Fibroblast of lung (primary cell): ENCODE results near the gene SNRPD3. TPM values are rescaled to one million over a fixed set of nuclear protein-coding genes. Genes with fewer than 3 reads are reported as not detected.
"Not testable (repeated sequence)": the region's sequence is repeated elsewhere in the genome, so short reads cannot be mapped to it uniquely, and the experiment has no call there.

Experiments
- DNase-seq, 2 donors: peaks; one replicate each; pipeline versions ENCODE4 v3.0.0 to v3.0.0-alpha.2; 2010; ENCODE audit warnings: low read depth in 2 of 2
- H2AFZ ChIP-seq: 2 replicates; pipeline ENCODE4 v1.5.1; 2012; ENCODE audit warnings: low read length, control low read depth, inconsistent platforms
- H3K27ac ChIP-seq: 2 replicates; pipeline ENCODE4 v1.5.1; 2011; ENCODE audit warnings: low read length, control low read depth; ENCODE audit not compliant: insufficient read depth
- H3K27me3 ChIP-seq: 2 replicates; pipeline ENCODE4 v1.5.1; 2011; ENCODE audit warnings: mild to moderate bottlenecking, low read length; ENCODE audit not compliant: control insufficient read depth, insufficient read depth
- H3K36me3 ChIP-seq: 2 replicates; pipeline ENCODE4 v1.5.1; 2011; ENCODE audit warnings: low read length; ENCODE audit not compliant: control insufficient read depth, insufficient read depth
- H3K4me1 ChIP-seq: 2 replicates; pipeline ENCODE4 v1.5.1; 2011; ENCODE audit warnings: low read length; ENCODE audit not compliant: control insufficient read depth, insufficient read depth; ENCODE audit errors: extremely low read depth
- H3K4me2 ChIP-seq: 2 replicates; pipeline ENCODE4 v1.5.1; 2011; ENCODE audit warnings: low read length, control low read depth; ENCODE audit not compliant: insufficient read depth; ENCODE audit errors: extremely low read depth
- H3K4me3 ChIP-seq, 4 experiments: fragments of 200-600 bp in 1 of 4; sonication (generic) in 1 of 4; replicated peaks in 1 of 4; 2 replicates each; pipeline ENCODE4 v1.5.1; 2011 to 2016; ENCODE audit warnings: low read length in 4 of 4, low read depth in 3 of 4, mild to moderate bottlenecking in 3 of 4, control low read depth in 2 of 4, inconsistent platforms in 1 of 4, mixed read lengths in 1 of 4; ENCODE audit not compliant: insufficient read depth in 1 of 4; ENCODE audit errors: control extremely low read depth in 1 of 4
- H3K79me2 ChIP-seq: 2 replicates; pipeline ENCODE4 v1.5.1; 2012; ENCODE audit warnings: mild to moderate bottlenecking, low read length, inconsistent platforms; ENCODE audit not compliant: control insufficient read depth, insufficient read depth
- H3K9ac ChIP-seq: 2 replicates; pipeline ENCODE4 v1.5.1; 2011; ENCODE audit warnings: mild to moderate bottlenecking, low read length, control low read depth; ENCODE audit not compliant: insufficient read depth
- H3K9me3 ChIP-seq: 2 replicates; pipeline ENCODE4 v1.5.1; 2012; ENCODE audit warnings: low read depth, low read length; ENCODE audit not compliant: control insufficient read depth, insufficient read depth
- H4K20me1 ChIP-seq: 2 replicates; pipeline ENCODE4 v1.5.1; 2011; ENCODE audit warnings: low read length; ENCODE audit not compliant: control insufficient read depth, insufficient read depth; ENCODE audit errors: extremely low read depth
- CTCF ChIP-seq, 2 donors: IDR thresholded peaks in 1 of 2; conservative IDR thresholded peaks in 1 of 2; 1 replicate in 1 of 2; 2 replicates in 1 of 2; pipeline ENCODE4 v1.5.1; 2011 to 2012; ENCODE audit warnings: low read length in 2 of 2, control low read depth in 1 of 2, inconsistent platforms in 1 of 2, low read depth in 1 of 2, mild to moderate bottlenecking in 1 of 2
- EZH2 ChIP-seq: IDR thresholded peaks from 2 replicates; pipeline ENCODE4 v1.5.1; 2012; ENCODE audit warnings: low read length, control low read depth, mild to moderate bottlenecking; ENCODE audit errors: missing control alignments
- polyA plus RNA-seq, 2 donors: library from polyadenylated mRNA; depleted of rRNA in 1 of 2; stranded (reverse) in 1 of 2; unstranded in 1 of 2; fragments of >200 nt; gene quantifications; 2 replicates each; pipeline ENCODE4 v1.2.1, GENCODE V29; 2011 to 2012; ENCODE audit warnings: missing spikeins in 1 of 2
- total RNA-seq: library from RNA; depleted of rRNA; stranded (reverse); fragments of >200 nt; gene quantifications from 2 replicates; pipeline ENCODE4 v1.2.1, GENCODE V29; 2014

Gene SNRPD3
- total and polyA plus RNA-seq, 2 donors (not counting 1 experiment from before 2014, with no cell fraction given): 114 to 151 TPM

- Histone ChIP-seq H3K9me3 (no peaks in the 10 kb centered on the region), H3K27ac (no peak overlapping the region), H3K4me1 (peaks cover 3% of the 10 kb centered on the region), H2AFZ (no peak overlapping the region), H4K20me1 (no peaks in the 10 kb centered on the region), H3K9ac (no peak overlapping the region), H3K79me2 (no peaks in the 10 kb centered on the region), H3K27me3 (no peaks in the 10 kb centered on the region), H3K4me3 (no peak overlapping the region), H3K36me3 (no peaks in the 10 kb centered on the region), H3K4me2 (no peak overlapping the region)
- no peak for TF ChIP-seq EZH2
- TF ChIP-seq CTCF (conservative IDR thresholded peaks at IDR 0.05 in 1 of 2, IDR thresholded peaks at IDR 0.05 in 1 of 2; ENCODE audit: low read depth in 1 of 2, low read length in 2 of 2): no peak
- DNase-seq: no peak
Measured at GRCh38 chr22:24594569-24595120, 38.8 kb downstream of the SNRPD3 start.

- no peak overlapping the region for H3K4me3 ChIP-seq
- H3K27ac ChIP-seq: no peak overlapping the region
- H3K4me2 ChIP-seq: no peak overlapping the region
- H3K36me3 ChIP-seq: no peaks in the 10 kb centered on the region
- no peak overlapping the region for H3K9ac ChIP-seq
- H3K4me1 ChIP-seq: peaks cover 3% of the 10 kb centered on the region
- H3K79me2 ChIP-seq: no peaks in the 10 kb centered on the region
- no peaks in the 10 kb centered on the region for H3K27me3 ChIP-seq
- H2AFZ ChIP-seq: no peak overlapping the region
- DNase-seq: no peak
- no peaks in the 10 kb centered on the region for H4K20me1 ChIP-seq
- H3K9me3 ChIP-seq: no peaks in the 10 kb centered on the region
- TF ChIP-seq CTCF (conservative IDR thresholded peaks at IDR 0.05 in 1 of 2, IDR thresholded peaks at IDR 0.05 in 1 of 2; ENCODE audit: low read depth in 1 of 2, low read length in 2 of 2) (no peak), EZH2 (no peak)
Measured at GRCh38 chr22:24595228-24595627, 39.4 kb downstream of the SNRPD3 start.

- Histone ChIP-seq H3K9me3 (no peaks in the 10 kb centered on the region), H4K20me1 (no peaks in the 10 kb centered on the region), H3K27me3 (no peaks in the 10 kb centered on the region), H3K36me3 (no peaks in the 10 kb centered on the region), H3K4me2 (no peak overlapping the region), H3K4me3 (no peak overlapping the region), H3K27ac (no peak overlapping the region), H3K4me1 (peaks cover 3% of the 10 kb centered on the region), H3K9ac (no peak overlapping the region), H3K79me2 (no peaks in the 10 kb centered on the region), H2AFZ (no peak overlapping the region)
- TF ChIP-seq CTCF (conservative IDR thresholded peaks at IDR 0.05 in 1 of 2, IDR thresholded peaks at IDR 0.05 in 1 of 2; ENCODE audit: low read depth in 1 of 2, low read length in 2 of 2) (no peak), EZH2 (no peak)
- DNase-seq: no peak
Measured at GRCh38 chr22:24595863-24596262, 40.1 kb downstream of the SNRPD3 start.

- H3K4me1 ChIP-seq, H3K4me3 ChIP-seq, H2AFZ ChIP-seq, H3K4me2 ChIP-seq, H3K9ac ChIP-seq, H3K27ac ChIP-seq, H3K36me3 ChIP-seq, H4K20me1 ChIP-seq, DNase-seq, H3K79me2 ChIP-seq, H3K27me3 ChIP-seq, H3K9me3 ChIP-seq: not testable (repeated sequence)
Measured at GRCh38 chr22:24597076-24597475, 41.3 kb downstream of the SNRPD3 start.
